H7 (cell line): ENCODE measurements around the gene ZNF791. TPM values are rescaled to one million over a fixed set of nuclear protein-coding genes. Genes with fewer than 3 reads are reported as not detected.
"Not testable (repeated sequence)": the region's sequence is repeated elsewhere in the genome, so short reads cannot be mapped to it uniquely, and the experiment has no call there.

Experiments
- DNase-seq: peaks from one replicate; pipeline ENCODE4 v3.0.0; 2012
- H3K27me3 ChIP-seq: 2 replicates; pipeline ENCODE4 v1.6.0; 2011; ENCODE audit warnings: mild to moderate bottlenecking, low read length; ENCODE audit not compliant: control insufficient read depth, insufficient read depth
- H3K36me3 ChIP-seq: replicated peaks from 2 replicates; pipeline ENCODE4 v1.5.1; 2011; ENCODE audit warnings: low read length; ENCODE audit not compliant: control insufficient read depth, insufficient read depth
- H3K4me3 ChIP-seq: 2 replicates; pipeline ENCODE4 v1.5.1; 2011; ENCODE audit warnings: low read depth, mild to moderate bottlenecking, control low read depth, low read length, moderate library complexity; ENCODE audit not compliant: insufficient read depth
- total RNA-seq: library from RNA; depleted of rRNA; stranded (reverse); fragments of >200 nt; shearing (Covaris generic); gene quantifications from 2 replicates; pipeline ENCODE4 v1.2.3, GENCODE V29; 2014

ZNF791 gene
- total RNA-seq, 1 experiment from 2014 or later, result 7.4 TPM

DNA sequence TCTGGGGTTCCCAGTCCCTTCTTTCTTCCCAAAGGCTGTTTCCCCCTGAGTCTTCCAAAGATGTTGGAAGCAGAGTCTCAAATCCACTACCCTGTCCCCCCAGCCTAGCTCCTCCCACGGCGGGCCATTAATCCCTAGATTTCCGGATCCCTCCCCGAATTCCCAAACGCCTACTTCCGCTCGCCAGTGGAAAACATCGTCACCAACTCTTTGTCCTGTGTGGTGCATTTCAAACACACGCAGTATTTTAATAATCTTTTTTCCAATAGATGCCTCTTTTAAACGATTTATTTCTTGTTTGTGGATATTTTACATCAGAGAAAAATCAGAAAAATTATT lies 610 bp downstream of the ZNF791 start:
- peak overlapping the region; percentile 99 for H3K4me3 ChIP-seq
- no peaks in the 10 kb centered on the region for H3K27me3 ChIP-seq
- DNase-seq, result peak; percentile 84
- H3K36me3 ChIP-seq, result peaks cover 4% of the 10 kb centered on the region

GRCh38 chr19:12617646-12618045 lies 6.9 kb downstream of the ZNF791 start:
- no peak overlapping the region for H3K4me3 ChIP-seq
- H3K36me3 ChIP-seq, result peaks cover 4% of the 10 kb centered on the region
- no peaks in the 10 kb centered on the region for H3K27me3 ChIP-seq
- no peak for DNase-seq

GRCh38 chr19:12621253-12622024 lies 10.7 kb downstream of the ZNF791 start:
- H3K27me3 ChIP-seq, H3K36me3 ChIP-seq, DNase-seq, H3K4me3 ChIP-seq: not testable (repeated sequence)

DNA sequence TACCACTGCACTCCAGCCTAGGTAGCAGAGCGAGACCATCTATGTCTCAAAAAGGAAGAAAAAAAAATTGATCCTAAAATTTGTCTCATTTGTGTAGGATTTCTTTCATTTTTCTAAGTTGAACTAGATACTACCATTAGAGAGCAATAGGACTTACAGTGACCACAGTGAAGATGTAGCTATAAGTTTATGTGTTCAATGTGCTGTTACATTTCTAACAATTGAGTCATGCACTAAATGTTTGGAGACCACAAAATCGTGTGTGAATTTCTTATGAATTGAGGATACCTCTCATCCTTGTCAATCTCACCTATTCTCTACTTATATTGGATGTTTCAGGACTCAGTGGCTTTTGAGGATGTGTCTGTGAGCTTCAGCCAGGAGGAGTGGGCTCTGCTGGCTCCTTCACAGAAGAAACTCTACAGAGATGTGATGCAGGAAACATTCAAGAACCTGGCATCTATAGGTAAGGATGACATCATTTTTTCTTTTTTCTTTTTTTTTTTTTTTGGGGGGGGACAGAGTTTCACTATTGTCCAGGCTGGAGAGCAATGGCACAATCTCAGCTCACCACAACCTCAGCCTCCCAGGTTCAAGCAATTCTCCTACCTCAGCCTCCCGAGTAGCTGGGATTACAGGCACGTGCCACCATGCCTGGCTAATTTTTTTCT lies 12.8 kb downstream of the ZNF791 start:
- no peak for DNase-seq
- Histone ChIP-seq H3K27me3 (no peaks in the 10 kb centered on the region), H3K36me3 (peaks cover 20% of the 10 kb centered on the region), H3K4me3 (no peak overlapping the region)

DNA sequence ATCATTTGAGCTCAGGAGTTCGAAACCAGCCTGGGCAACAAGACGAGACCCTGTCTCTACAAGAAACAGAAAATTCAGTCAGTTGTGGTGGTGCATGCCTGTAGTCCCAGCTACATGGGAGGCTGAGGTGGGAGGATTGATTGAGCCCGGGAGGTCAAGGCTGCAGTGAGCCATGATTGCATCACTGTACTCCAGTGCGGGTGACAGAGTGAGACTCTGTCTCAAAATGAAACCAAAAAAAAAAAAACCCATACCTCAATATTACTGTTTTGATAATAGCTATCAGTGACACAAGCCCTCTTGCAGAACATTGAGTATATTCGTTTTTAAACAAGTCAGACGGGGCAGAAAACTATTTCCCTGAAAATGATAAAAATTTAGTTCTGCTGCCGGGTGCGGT lies 16.2 kb downstream of the ZNF791 start:
- DNase-seq, result no peak

DNA sequence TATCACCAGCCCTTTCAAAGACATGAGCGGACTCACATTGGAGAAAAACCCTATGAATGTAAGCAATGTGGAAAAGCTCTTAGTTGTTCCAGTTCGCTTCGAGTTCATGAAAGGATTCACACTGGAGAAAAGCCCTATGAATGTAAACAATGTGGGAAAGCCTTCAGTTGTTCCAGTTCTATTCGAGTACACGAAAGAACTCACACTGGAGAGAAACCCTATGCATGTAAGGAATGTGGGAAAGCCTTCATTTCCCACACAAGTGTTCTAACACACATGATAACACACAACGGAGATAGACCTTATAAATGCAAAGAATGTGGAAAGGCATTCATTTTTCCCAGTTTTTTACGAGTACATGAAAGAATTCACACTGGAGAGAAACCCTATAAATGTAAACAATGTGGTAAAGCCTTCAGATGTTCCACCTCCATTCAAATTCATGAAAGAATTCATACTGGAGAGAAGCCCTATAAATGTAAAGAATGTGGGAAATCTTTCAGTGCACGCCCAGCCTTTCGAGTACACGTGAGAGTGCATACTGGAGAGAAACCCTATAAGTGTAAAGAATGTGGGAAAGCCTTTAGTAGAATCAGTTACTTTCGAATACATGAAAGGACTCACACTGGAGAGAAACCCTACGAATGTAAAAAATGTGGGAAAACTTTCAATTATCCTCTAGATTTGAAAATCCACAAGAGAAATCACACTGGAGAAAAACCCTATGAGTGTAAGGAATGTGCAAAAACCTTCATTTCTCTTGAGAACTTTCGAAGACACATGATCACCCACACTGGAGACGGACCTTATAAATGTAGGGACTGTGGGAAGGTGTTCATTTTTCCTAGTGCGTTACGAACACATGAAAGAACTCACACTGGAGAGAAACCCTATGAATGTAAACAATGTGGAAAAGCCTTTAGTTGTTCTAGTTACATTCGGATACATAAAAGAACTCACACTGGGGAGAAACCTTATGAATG lies 17.6 kb downstream of the ZNF791 start:
- peaks cover 26% of the 10 kb centered on the region for H3K36me3 ChIP-seq
- DNase-seq, result no peak
- H3K4me3 ChIP-seq, result no peak overlapping the region
- no peaks in the 10 kb centered on the region for H3K27me3 ChIP-seq

More for the DNA sequence above, 16.2 kb downstream of the ZNF791 start:
- no peaks in the 10 kb centered on the region for H3K27me3 ChIP-seq
- H3K36me3 ChIP-seq, result peaks cover 26% of the 10 kb centered on the region
- H3K4me3 ChIP-seq, result no peak overlapping the region

DNA sequence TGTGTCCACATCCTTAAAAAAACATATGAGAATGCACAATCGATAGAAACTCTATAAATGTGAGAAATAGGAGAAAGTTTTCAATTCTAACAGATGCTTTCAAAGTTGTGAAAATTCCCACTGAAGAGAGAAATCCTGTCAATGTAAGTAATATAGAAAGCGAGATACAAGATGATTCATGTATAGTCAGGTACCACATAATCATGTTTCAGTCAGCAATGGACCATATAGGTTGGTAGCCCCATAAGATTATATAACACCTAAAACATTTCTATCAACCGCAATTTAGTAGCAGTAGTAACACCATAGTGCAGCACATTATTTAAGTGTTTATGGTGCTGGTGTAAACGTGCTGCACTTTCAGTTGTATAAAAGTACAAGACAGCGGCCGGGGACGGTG lies 18.5 kb downstream of the ZNF791 start:
- H3K4me3 ChIP-seq, result no peak overlapping the region
- H3K36me3 ChIP-seq, result peaks cover 26% of the 10 kb centered on the region
- no peak for DNase-seq
- no peaks in the 10 kb centered on the region for H3K27me3 ChIP-seq

- H3K27me3 ChIP-seq, result peaks cover 3% of the 10 kb centered on the region; the same call in 1 of the 2 replicates
- no peaks in the 10 kb centered on the region for H3K36me3 ChIP-seq
- DNase-seq, result no peak
- H3K4me3 ChIP-seq, result no peak overlapping the region
Observed at GRCh38 chr19:12636631-12637030, 25.9 kb downstream of the ZNF791 start.

DNA sequence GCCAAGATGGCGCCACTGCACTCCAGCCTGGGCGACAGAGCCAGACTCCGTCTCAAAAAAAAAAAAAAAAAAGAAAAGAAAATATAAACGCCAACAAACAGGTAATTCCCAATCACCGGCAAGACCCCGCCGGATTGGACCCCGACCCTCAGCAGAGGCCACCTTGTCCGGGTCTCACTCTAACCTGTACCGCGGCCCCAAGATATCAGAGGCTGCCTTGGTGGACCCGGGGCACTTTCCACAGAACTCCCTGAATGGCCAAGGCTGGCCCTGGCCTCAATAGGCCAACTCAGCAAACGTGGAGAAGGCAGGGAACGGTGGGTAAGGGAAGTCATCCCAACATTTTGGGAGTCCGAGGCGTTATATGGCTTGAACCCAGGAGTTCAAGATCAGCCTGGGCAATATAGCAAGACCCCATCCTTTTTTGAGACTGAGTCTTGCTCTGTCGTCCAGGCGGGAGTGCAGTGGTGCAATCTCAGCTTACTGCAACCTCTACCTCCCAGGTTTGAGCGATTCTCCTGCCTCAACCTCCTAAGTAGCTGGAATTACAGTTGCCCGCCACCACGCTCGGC lies 28.0 kb downstream of the ZNF791 start:
- Histone ChIP-seq H3K4me3 (no peak overlapping the region), H3K36me3 (no peaks in the 10 kb centered on the region), H3K27me3 (peaks cover 3% of the 10 kb centered on the region; the same call in 1 of the 2 replicates)
- DNase-seq, result no peak

DNA sequence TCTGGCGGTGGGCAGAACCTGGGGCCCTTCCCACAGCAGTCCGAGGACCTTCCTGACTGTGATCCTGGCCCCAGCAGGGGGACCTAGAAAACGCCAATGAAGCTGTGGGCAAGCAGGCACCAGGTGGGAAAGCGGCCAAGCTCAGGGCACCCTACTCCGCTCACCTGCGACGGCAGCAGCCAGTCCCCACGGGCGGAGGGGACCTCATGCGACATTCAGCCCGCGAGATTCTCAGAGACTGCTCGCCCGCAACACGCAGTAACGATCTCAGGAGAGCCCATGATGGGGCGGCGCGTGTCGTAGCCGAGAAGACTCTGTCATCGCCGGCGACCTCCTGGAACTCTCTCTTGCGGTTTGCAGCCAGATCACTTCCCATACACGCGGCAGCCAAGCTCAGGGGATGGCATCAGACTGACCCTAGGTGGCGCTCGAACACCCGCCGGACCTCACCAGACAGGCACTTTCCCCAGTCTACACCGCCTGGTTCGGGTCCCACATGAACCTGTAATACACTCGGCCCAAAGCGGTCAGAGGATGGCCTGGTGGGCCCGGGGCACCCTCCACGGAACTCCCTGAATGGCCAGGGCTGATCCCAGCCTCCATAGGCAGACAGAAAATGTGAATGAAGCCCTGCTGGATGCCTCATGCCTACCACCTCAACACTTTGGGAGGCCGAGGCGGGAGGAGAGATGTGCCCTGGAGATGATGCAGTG lies 29.3 kb downstream of the ZNF791 start:
- Histone ChIP-seq H3K36me3 (no peaks in the 10 kb centered on the region), H3K27me3 (peaks cover 3% of the 10 kb centered on the region; the same call in 1 of the 2 replicates), H3K4me3 (peak overlapping the region; percentile 20)
- peak; percentile 95 for DNase-seq

GRCh38 chr19:12641456-12641855 lies 30.7 kb downstream of the ZNF791 start:
- Histone ChIP-seq H3K36me3 (no peaks in the 10 kb centered on the region), H3K4me3 (no peak overlapping the region), H3K27me3 (peaks cover 3% of the 10 kb centered on the region; the same call in 1 of the 2 replicates)
- DNase-seq, result no peak

DNA sequence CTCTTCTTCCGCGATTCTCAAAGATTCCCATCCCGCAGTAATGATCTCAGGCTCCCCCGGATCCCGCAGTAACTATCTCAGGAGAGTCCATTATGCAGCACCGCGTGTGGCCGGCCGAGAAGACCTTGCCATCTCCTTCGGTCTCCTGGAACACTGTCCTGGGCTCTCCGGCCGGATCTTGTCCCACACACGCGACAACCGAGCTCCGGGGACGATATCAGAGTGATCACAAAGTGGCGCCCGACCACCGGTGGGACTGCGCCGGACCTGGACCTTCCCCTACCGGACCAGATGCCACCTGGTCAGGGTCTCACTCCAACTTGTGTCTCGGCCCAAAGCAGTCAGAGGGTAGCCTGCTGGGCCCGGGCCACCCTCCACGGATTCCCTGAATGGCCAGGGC lies 31.8 kb downstream of the ZNF791 start:
- Histone ChIP-seq H3K4me3 (no peak overlapping the region), H3K27me3 (peaks cover 3% of the 10 kb centered on the region; the same call in 1 of the 2 replicates), H3K36me3 (no peaks in the 10 kb centered on the region)
- DNase-seq, result no peak

DNA sequence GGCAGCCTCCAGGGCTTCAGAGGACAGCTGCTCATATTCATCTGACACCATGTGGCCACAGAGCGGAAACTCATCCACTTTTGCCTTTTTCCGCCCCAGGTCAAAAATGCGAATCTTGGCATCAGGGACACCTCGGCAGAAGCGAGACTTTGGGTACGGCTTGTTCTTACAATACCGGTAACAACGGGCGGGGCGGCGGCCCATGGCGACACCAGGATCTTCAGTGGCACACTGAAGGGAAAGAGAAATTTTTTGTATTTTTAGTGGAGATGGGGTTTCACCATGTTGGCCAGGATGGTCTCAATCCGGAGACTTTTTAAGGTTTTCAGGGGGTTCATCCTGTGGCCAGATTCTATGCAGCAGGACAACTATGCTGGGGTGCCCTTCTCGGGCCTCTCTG lies 33.0 kb downstream of the ZNF791 start:
- H3K36me3 ChIP-seq, H3K4me3 ChIP-seq, H3K27me3 ChIP-seq, DNase-seq: not testable (repeated sequence)

- no peaks in the 10 kb centered on the region; the same call in 1 of the 2 replicates for H3K27me3 ChIP-seq
- no peaks in the 10 kb centered on the region for H3K36me3 ChIP-seq
- H3K4me3 ChIP-seq, result no peak overlapping the region
- DNase-seq, result no peak
Observed at GRCh38 chr19:12646551-12646950, 35.8 kb downstream of the ZNF791 start.
